SK-N-SH (cell line): ENCODE data around the gene PTPRD.

Experiments
- CTCF ChIP-seq: fragments of 200-600 bp; sonication (generic); IDR thresholded peaks from 2 replicates; pipeline ENCODE4 v1.6.1; 2017; ENCODE audit warnings: antibody characterized with exemption, mild to moderate bottlenecking, moderate library complexity
- FOSL2 ChIP-seq: IDR thresholded peaks from 2 replicates; pipeline ENCODE4 v1.4.0; 2012; ENCODE audit warnings: low read depth, mild to moderate bottlenecking, moderate library complexity, borderline replicate concordance
- MXI1 ChIP-seq: IDR thresholded peaks from 2 replicates; pipeline ENCODE4 v1.6.1; 2012; ENCODE audit warnings: mild to moderate bottlenecking, low read depth, low read length, improper control_type of control experiment
- NRF1 ChIP-seq: IDR thresholded peaks from 2 replicates; pipeline ENCODE4 v1.6.1; 2012; ENCODE audit warnings: low read depth, mild to moderate bottlenecking, low read length
- SIN3A ChIP-seq: IDR thresholded peaks from 2 replicates; pipeline ENCODE4 v1.6.1; 2012; ENCODE audit warnings: low read depth, mild to moderate bottlenecking, low read length, moderate library complexity, borderline replicate concordance

DNA sequence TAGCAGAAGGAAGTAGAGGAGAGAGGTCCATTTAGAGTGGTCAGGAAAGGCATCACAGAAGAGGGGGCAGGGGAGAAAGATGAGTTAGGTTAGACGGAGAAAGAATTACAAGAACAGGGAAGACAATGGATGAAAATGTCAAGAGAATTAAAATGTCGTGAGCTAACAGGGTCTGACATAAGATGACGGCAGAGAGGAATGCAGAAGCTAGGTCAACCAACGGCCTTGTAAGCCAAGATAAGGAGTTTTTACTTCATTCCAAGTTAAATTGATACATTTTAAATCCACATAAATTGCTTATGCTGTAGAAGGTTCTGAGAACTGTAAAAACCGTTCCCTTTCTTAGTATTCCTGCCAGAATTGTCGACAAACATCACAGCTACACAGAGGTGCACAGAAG, 1916.3 kb downstream of the PTPRD start:
- TF ChIP-seq SIN3A (no peak), CTCF (no peak), NRF1 (no peak), FOSL2 (no peak), MXI1 (no peak)
